ENCODE data around the gene GPR152. TPM values are rescaled to one million over a fixed set of nuclear protein-coding genes. Genes with fewer than 3 reads are reported as not detected.
"Not testable (repeated sequence)": the region's sequence is repeated elsewhere in the genome, so short reads cannot be mapped to it uniquely, and the experiment has no call there.

GPR152 gene
- total RNA-seq, 4 donors from 2014 or later: not detected

- H3K9me3 ChIP-seq: no peaks in the 10 kb centered on the region
- no peaks in the 10 kb centered on the region for H3K27me3 ChIP-seq
- 70 to 81% methylated on average over 8 to 18 of the region's 25 CpGs for WGBS, 2 donors
- intact Hi-C loops (cut with DNase I): no loop called here
- TF ChIP-seq CTCF (IDR thresholded peaks at IDR 0.05) (no peak), POLR2A (IDR thresholded peaks at IDR 0.05) (no peak)
- H3K36me3 ChIP-seq: peaks cover 43 to 76% (median 54%) of the 10 kb centered on the region in 3 donors
- no peak overlapping the region for H3K4me3 ChIP-seq
- H3K27ac ChIP-seq: no peak overlapping the region
- DNase-seq: no peak
- peaks cover 7 to 27% (median 13%) of the 10 kb centered on the region in 3 donors for H3K4me1 ChIP-seq
Measured at GRCh38 chr11:67489203-67489884, 36.8 kb upstream of the GPR152 start.

- intact Hi-C loops (cut with DNase I): no loop called here
- Histone ChIP-seq H3K27me3 (no peaks in the 10 kb centered on the region), H3K4me3 (no peak overlapping the region), H3K4me1 (peaks cover 19 to 48% (median 23%) of the 10 kb centered on the region in 3 donors), H3K36me3 (peaks cover 18 to 49% (median 42%) of the 10 kb centered on the region in 3 donors), H3K27ac (peak overlapping the region in 1 of 4 donors; percentile 44), H3K9me3 (no peaks in the 10 kb centered on the region)
- no peak for DNase-seq
- WGBS, 2 donors: 67 to 87% methylated on average over 4 to 12 of the region's 20 CpGs
- TF ChIP-seq POLR2A (IDR thresholded peaks at IDR 0.05): no peak
- TF ChIP-seq CTCF (IDR thresholded peaks at IDR 0.05): no peak
Measured at GRCh38 chr11:67486481-67487195, 34.1 kb upstream of the GPR152 start.

DNA sequence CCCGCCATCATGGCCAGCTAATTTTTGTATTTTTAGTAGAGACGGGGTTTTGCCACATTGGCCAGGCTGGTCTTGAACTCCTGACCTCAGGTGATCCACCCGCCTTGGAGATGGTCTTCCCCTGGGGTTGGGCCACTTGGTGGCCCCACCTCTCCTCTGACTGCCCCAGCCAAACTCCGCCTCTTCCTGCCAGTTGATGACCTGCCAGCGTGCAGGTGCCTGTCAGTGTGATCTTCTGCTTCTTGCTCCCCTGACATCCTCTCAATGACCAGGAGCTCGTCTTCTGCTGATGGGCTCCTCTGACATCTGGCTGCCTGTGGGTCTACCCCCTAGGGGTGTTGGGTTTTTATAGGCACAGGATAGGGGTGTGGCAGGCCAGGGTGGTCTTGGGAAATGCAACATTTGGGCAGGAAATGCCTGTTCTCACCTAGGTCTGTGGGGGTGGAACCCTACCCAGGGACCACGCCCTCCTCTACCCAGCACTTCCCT lies 33.4 kb upstream of the GPR152 start:
- H3K4me3 ChIP-seq; H3K27me3 ChIP-seq; H3K9me3 ChIP-seq; DNase-seq; intact Hi-C loops (cut with DNase I): not testable (repeated sequence)
- TF ChIP-seq POLR2A (IDR thresholded peaks at IDR 0.05): peak in 1 of 4 donors; percentile 29
- Histone ChIP-seq H3K4me1 (peaks cover 19 to 48% (median 23%) of the 10 kb centered on the region in 3 donors), H3K27ac (peak overlapping the region in 1 of 4 donors; percentile 44), H3K36me3 (peaks cover 11 to 42% (median 35%) of the 10 kb centered on the region in 3 donors)
- WGBS, 2 donors: 61 to 70% methylated on average over 7 of the region's 7 CpGs

DNA sequence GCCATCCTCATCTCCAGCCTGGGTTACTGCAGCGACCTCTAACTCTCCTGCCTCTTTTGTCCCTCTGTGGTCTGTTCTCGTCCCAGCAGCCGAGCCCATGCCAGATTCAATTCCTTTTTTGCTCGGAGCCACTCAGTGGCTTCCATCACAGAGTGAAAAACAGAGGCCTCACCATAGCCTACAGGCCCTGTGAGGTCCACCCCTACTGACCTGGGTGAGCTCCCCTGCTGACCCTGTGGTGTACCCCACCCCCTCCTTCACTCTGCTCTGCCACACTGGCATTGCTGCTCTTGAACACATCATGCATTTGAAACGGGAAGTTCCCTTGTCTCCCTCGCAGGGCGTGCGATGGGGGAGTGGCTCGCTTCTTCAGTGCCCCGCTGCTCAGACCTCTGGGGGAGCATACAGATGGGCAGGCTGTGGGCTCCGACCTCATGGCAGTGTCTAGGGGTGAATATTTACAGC lies 32.4 kb upstream of the GPR152 start:
- Histone ChIP-seq H3K27me3 (no peaks in the 10 kb centered on the region), H3K4me3 (peak overlapping the region in 1 of 4 donors; percentile 6), H3K9me3 (no peaks in the 10 kb centered on the region), H3K27ac (peak overlapping the region in 3 of 4 donors; percentile 65 to 92 (median 91)), H3K4me1 (peaks cover 19 to 48% (median 23%) of the 10 kb centered on the region in 3 donors), H3K36me3 (peaks cover 8 to 32% (median 26%) of the 10 kb centered on the region in 3 donors)
- WGBS, 2 donors: 64 to 76% methylated on average over 6 to 11 of the region's 11 CpGs
- intact Hi-C loops (cut with DNase I): no loop called here
- no peak for DNase-seq
- no peak for TF ChIP-seq POLR2A (IDR thresholded peaks at IDR 0.05)
- TF ChIP-seq CTCF (IDR thresholded peaks at IDR 0.05): no peak

DNA sequence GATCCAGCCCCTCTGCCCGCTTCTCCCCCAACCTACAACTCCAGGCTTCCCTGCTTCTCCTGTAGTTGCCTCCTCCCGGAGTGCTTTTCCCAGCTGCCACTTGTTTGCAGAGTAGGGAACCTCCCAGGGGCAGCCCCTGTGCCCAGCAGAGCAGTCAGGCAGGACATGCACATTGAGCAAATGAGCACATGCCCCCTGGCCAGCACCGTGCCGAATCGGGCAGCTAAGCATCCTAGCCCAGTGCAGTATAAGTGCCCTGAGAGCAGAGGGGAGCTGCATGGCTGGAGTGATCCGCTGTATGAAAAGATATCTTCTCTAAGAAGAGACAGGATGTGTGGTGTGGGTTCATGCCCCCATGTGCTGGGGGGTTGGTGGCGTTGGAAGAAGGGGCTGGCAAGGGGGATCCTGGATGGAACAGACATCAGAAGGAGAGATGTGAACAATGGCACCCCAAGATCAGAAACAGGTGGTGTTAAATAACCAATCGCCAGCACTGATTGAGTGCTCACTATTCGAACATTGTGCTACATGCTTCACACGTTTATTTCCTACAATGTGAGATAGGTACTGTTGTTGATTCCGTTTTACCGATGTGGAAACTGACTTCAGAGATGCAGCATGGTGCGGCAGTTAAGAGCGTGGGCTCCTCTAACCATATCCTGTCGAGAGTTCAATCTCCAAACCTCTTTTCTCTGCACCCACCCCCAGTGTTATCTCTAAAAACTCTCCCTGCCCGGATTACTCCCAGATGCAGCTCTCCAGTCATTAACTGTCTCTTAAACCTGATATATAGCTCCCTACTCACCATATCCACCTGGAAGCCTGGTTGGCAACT lies 31.5 kb upstream of the GPR152 start:
- intact Hi-C loops (cut with DNase I): no loop called here
- WGBS, 2 donors: 78 to 81% methylated on average over 10 to 12 of the region's 16 CpGs
- Histone ChIP-seq H3K9me3 (no peaks in the 10 kb centered on the region), H3K36me3 (peaks cover 0 to 23% (median 17%) of the 10 kb centered on the region in 3 donors), H3K4me1 (peaks cover 19 to 48% (median 23%) of the 10 kb centered on the region in 3 donors), H3K4me3 (peak overlapping the region; percentile 35 to 73 (median 56)), H3K27ac (peak overlapping the region; percentile 80 to 92 (median 89)), H3K27me3 (no peaks in the 10 kb centered on the region)
- DNase-seq: no peak
- TF ChIP-seq CTCF (IDR thresholded peaks at IDR 0.05) (no peak), POLR2A (IDR thresholded peaks at IDR 0.05) (no peak)
